Lower lobe of right lung (tissue), 2 donors: Measurements from ENCODE around the gene SLC25A13. TPM values are rescaled to one million over a fixed set of nuclear protein-coding genes. Genes with fewer than 3 reads are reported as not detected.

Experiments used
- ATAC-seq, 2 donors: fragments of 200-7000 bp; cut with Tn5 transposase; one replicate each; pipeline ENCODE4 v1.9.1; 2020 to 2022; ENCODE audit warnings: mild to moderate bottlenecking in 2 of 2, moderate library complexity in 2 of 2
- DNase-seq: peaks from one replicate; pipeline ENCODE4 v3.0.0-alpha.2; 2020
- H3K27ac ChIP-seq: fragments of 200-600 bp; one replicate; pipeline ENCODE4 v1.8.0; 2022
- H3K27me3 ChIP-seq: fragments of 200-600 bp; one replicate; pipeline ENCODE4 v1.8.0; 2022; ENCODE audit warnings: low read depth
- H3K36me3 ChIP-seq: fragments of 200-600 bp; one replicate; pipeline ENCODE4 v1.8.0; 2022; ENCODE audit warnings: mild to moderate bottlenecking
- H3K4me1 ChIP-seq: fragments of 200-600 bp; one replicate; pipeline ENCODE4 v1.8.0; 2022
- H3K4me3 ChIP-seq: fragments of 200-600 bp; one replicate; pipeline ENCODE4 v1.8.0; 2022; ENCODE audit warnings: mild to moderate bottlenecking
- H3K9me3 ChIP-seq: fragments of 200-600 bp; one replicate; pipeline ENCODE4 v1.8.0; 2022
- intact Hi-C: fragments of 100-400 bp; cut with DNase I; formaldehyde crosslinking; loops from one replicate; pipeline ENCODE4 v1.11.0; 2022
- total RNA-seq: library from RNA; stranded (reverse); fragmentation: NEBNext Ultra II Directional; extraction: Animal tissue kit (Norgen Biotek cat#: 25700); gene quantifications from one replicate; pipeline ENCODE4 v1.2.1, GENCODE V29; 2021
- TF ChIP-seq, protein P1 (sequence below): fragments of 200-600 bp; IDR thresholded peaks from one replicate; pipeline ENCODE4 v1.8.0; 2022; ENCODE audit warnings: antibody characterized with exemption, mild to moderate bottlenecking
- donor health status: DM: no; HTN: yes; CAD: no; lungs with severe emphysema.

Gene SLC25A13
- total RNA-seq, 1 donor from 2014 or later, result 24.8 TPM

DNA sequence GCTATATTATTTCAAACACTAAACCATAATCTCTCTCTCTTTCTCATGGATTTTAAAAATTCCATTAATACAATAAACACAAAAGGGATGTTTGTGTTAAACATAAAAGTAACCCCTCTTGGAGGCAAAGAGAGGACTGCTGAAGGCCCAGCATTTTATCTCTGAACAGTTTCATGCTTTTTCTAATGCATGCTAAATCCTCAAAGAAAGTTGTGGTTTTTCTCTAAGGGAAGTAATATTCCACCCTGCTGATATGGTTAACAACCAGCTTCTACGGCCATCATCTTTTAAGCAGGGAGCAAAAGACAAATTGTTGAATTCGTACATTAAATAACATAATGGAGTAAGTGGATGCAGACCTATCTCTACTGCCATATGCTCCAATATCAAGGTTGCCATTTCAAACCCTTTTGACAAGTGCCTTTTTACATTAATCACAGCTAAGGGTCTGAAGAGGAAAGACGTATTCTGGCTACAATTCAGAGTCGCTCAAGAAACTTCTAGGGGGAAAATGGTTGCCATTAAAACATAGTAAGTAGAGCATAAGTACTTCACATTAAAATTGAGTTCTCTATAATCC, 103.1 kb downstream of the SLC25A13 start:
- Histone ChIP-seq H3K9me3 (no peaks in the 10 kb centered on the region), H3K27me3 (no peaks in the 10 kb centered on the region), H3K4me1 (no peaks in the 10 kb centered on the region), H3K4me3 (no peak overlapping the region), H3K27ac (no peak overlapping the region), H3K36me3 (no peaks in the 10 kb centered on the region)
- intact Hi-C loops, result no loop called here
- TF ChIP-seq, protein P1, sequence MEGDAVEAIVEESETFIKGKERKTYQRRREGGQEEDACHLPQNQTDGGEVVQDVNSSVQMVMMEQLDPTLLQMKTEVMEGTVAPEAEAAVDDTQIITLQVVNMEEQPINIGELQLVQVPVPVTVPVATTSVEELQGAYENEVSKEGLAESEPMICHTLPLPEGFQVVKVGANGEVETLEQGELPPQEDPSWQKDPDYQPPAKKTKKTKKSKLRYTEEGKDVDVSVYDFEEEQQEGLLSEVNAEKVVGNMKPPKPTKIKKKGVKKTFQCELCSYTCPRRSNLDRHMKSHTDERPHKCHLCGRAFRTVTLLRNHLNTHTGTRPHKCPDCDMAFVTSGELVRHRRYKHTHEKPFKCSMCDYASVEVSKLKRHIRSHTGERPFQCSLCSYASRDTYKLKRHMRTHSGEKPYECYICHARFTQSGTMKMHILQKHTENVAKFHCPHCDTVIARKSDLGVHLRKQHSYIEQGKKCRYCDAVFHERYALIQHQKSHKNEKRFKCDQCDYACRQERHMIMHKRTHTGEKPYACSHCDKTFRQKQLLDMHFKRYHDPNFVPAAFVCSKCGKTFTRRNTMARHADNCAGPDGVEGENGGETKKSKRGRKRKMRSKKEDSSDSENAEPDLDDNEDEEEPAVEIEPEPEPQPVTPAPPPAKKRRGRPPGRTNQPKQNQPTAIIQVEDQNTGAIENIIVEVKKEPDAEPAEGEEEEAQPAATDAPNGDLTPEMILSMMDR, result no peak
- DNase-seq (no peak), ATAC-seq (no peak)

DNA sequence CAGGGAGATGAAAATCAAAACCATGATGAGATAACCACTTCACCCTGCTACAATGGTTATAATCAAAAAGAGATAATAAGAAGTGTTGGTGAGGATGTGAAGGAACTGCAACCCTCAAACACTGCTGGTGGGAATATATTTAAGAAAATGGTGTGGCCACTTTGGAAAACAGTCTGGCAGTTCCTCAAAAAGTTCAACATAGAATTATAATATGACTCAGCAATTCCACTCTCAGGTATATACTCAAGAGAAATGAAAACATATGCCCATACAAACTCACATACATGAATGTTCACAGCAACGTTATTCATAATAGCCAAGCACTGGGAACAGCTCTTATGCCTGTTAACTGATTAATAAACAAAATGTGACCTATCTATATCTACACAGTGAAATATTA, 104.8 kb downstream of the SLC25A13 start:
- intact Hi-C loops, result no loop called here
- Histone ChIP-seq H3K27me3 (no peaks in the 10 kb centered on the region), H3K4me3 (no peak overlapping the region), H3K9me3 (no peaks in the 10 kb centered on the region), H3K27ac (no peak overlapping the region), H3K36me3 (no peaks in the 10 kb centered on the region), H3K4me1 (no peaks in the 10 kb centered on the region)
- TF ChIP-seq, protein P1, result no peak
- ATAC-seq (no peak), DNase-seq (no peak)

DNA sequence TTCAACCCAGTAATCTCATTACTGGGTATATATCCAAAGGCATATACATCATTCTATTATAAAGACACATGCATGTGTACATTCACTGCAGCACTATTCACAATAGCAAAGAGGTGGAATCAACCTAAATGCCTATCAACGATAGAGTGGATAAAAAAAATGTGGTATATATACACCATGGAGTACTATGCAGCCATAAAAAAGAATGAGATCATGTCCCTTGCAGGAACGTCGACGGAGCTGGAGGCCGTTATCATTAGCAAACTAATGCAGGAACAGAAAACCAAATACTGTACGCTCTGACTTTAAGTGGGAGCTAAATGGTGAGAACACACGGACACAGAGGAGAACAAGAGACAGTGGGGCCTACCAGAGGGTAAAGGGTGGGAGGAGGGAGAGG, 105.5 kb downstream of the SLC25A13 start:
- no peaks in the 10 kb centered on the region for H3K36me3 ChIP-seq
- H3K4me1 ChIP-seq, result no peaks in the 10 kb centered on the region
- TF ChIP-seq, protein P1, result no peak
- no peaks in the 10 kb centered on the region for H3K9me3 ChIP-seq
- intact Hi-C loops, result no loop called here
- no peaks in the 10 kb centered on the region for H3K27me3 ChIP-seq
- DNase-seq (no peak), ATAC-seq (no peak)
- H3K4me3 ChIP-seq, result no peak overlapping the region
- H3K27ac ChIP-seq, result no peak overlapping the region

DNA sequence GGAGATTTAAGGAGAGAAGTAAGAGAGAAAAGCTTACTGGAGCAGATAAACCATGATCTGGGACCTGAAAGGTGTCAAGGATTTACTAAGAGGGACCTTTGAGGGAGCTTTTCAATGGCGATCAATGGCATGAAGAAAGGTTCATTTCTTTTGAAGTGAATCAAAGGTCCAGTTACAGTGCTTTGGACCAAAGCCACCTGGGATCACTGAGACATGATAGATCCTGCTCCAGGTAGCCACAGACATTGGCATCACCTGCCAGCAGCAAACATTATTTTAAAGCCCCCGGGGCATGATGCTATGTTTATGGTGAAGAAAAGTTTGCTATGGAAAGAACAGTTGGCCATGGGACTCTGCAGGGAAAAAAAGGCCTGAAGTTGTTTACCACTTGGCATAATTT, 109.4 kb downstream of the SLC25A13 start:
- Histone ChIP-seq H3K4me1 (no peaks in the 10 kb centered on the region), H3K9me3 (no peaks in the 10 kb centered on the region), H3K36me3 (peaks cover 13% of the 10 kb centered on the region), H3K4me3 (no peak overlapping the region), H3K27me3 (no peaks in the 10 kb centered on the region), H3K27ac (no peak overlapping the region)
- TF ChIP-seq, protein P1, result no peak
- DNase-seq (no peak), ATAC-seq (no peak)
- intact Hi-C loops, result no loop called here

DNA sequence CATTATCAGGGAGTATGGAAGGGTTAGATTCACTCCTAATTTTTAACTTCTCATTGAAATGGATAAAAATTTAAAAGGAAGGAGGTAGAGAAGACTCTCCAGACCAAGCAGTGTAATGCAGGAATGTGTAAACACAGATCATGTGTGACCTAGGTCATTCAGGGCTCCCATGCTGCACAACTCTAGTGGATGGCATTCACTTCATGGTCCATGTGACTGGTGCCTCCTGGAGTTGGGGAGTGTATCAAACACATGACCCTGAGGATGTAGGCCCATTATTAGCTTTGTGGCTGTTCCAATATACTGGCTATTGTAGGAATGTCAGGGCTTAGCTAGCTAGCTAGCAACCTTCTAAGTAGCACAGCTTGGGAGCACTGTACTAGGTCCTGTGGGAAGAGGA, 109.9 kb downstream of the SLC25A13 start:
- ATAC-seq, result no peak
- H3K4me3 ChIP-seq, result no peak overlapping the region
- H3K4me1 ChIP-seq, result no peaks in the 10 kb centered on the region
- no peaks in the 10 kb centered on the region for H3K9me3 ChIP-seq
- no peak for DNase-seq
- TF ChIP-seq, protein P1, result no peak
- H3K27me3 ChIP-seq, result no peaks in the 10 kb centered on the region
- intact Hi-C loops, result no loop called here
- H3K36me3 ChIP-seq, result peaks cover 17% of the 10 kb centered on the region
- no peak overlapping the region for H3K27ac ChIP-seq
